Activated naive CD4-positive, alpha-beta T cell treated with anti-CD3 and anti-CD28 coated beads, Interleukin-2, amount 10 ng/mL, durations not matched to agents 7 days and 5 days (primary cell): ENCODE measurements around the gene C9.
"Not testable (repeated sequence)": the region's sequence is repeated elsewhere in the genome, so short reads cannot be mapped to it uniquely, and the experiment has no call there.

Source experiments
- CTCF ChIA-PET: fragments of 350-600 bp; sonication (Branson Sonifier 250); formaldehyde crosslinking; loops from one replicate; lab custom pipeline; 2021; ENCODE audit warnings: antibody characterized with exemption; lab: Charles Lee
- DNase-seq: peaks from one replicate; pipeline ENCODE4 v3.0.0-alpha.2; 2020
- H3K27ac Mint-ChIP-seq: one replicate; pipeline ENCODE4 v1.8.0; 2021; ENCODE audit warnings: mild to moderate bottlenecking, moderate library complexity, mixed read lengths
- H3K27me3 Mint-ChIP-seq: one replicate; pipeline ENCODE4 v1.8.0; 2021; ENCODE audit warnings: mild to moderate bottlenecking, mixed read lengths
- H3K36me3 Mint-ChIP-seq: one replicate; pipeline ENCODE4 v1.8.0; 2021; ENCODE audit warnings: mixed read lengths
- H3K4me1 Mint-ChIP-seq: one replicate; pipeline ENCODE4 v1.8.0; 2021; ENCODE audit warnings: mixed read lengths
- H3K4me3 Mint-ChIP-seq: one replicate; pipeline ENCODE4 v1.8.0; 2021; ENCODE audit warnings: mild to moderate bottlenecking, moderate library complexity, mixed read lengths
- H3K9me3 Mint-ChIP-seq: one replicate; pipeline ENCODE4 v1.8.0; 2021; ENCODE audit warnings: mixed read lengths

C9 gene

DNA sequence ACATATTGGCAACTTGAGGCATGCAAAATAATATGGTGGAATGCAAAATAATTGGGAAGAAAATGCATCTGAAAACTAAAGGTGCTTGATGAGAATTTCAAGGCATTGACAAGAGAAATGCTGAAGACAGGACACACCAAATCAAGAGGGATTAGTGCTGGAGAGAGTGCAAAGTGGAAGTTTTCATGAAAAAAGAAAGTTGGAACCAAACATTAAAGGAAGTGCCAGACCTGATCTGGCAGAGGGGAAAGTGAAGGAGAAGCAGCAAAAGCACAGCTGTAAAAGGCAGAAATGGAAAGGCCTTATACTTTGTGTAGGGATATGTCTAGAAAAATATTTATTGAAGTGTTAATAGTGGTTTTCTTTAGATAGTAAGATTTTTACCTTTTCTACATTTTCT is 109.6 kb downstream of the C9 start:
- peaks cover 8% of the 10 kb centered on the region for H3K4me1 Mint-ChIP-seq
- no peak for DNase-seq
- CTCF ChIA-PET: interaction anchor here (0.9 kb wide), 1 partner anchor 37 kb away, joined by 3 read pairs; no protein-coding TSS in a partner anchor
- peaks cover 1% of the 10 kb centered on the region for H3K36me3 Mint-ChIP-seq
- H3K27ac Mint-ChIP-seq: no peak overlapping the region
- H3K9me3 Mint-ChIP-seq: peaks cover 5% of the 10 kb centered on the region
- no peaks in the 10 kb centered on the region for H3K27me3 Mint-ChIP-seq
- no peak overlapping the region for H3K4me3 Mint-ChIP-seq

DNA sequence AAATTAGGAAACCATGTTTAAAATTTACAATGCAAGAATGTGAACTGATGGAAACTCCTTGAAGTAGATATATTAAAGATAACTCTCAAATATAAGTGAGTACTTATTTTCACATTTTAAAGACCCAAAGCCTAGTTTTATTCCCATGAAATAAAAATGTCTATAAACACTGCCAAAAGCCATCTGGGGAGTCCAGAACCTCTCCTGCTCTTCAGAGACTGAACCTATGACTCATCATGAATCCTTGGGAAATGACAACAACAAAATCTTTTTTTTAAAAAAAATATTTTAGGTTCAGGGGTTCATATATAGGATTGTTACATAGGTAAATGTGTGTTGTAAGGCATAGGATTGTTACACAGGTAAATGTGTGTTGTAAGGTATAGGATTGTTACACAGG is 111.1 kb downstream of the C9 start:
- H3K9me3 Mint-ChIP-seq: peaks cover 5% of the 10 kb centered on the region
- H3K4me3 Mint-ChIP-seq: no peak overlapping the region
- DNase-seq: no peak
- peaks cover 8% of the 10 kb centered on the region for H3K4me1 Mint-ChIP-seq
- H3K36me3 Mint-ChIP-seq: peaks cover 1% of the 10 kb centered on the region
- CTCF ChIA-PET: no interaction called here
- H3K27me3 Mint-ChIP-seq: no peaks in the 10 kb centered on the region
- H3K27ac Mint-ChIP-seq: no peak overlapping the region

DNA sequence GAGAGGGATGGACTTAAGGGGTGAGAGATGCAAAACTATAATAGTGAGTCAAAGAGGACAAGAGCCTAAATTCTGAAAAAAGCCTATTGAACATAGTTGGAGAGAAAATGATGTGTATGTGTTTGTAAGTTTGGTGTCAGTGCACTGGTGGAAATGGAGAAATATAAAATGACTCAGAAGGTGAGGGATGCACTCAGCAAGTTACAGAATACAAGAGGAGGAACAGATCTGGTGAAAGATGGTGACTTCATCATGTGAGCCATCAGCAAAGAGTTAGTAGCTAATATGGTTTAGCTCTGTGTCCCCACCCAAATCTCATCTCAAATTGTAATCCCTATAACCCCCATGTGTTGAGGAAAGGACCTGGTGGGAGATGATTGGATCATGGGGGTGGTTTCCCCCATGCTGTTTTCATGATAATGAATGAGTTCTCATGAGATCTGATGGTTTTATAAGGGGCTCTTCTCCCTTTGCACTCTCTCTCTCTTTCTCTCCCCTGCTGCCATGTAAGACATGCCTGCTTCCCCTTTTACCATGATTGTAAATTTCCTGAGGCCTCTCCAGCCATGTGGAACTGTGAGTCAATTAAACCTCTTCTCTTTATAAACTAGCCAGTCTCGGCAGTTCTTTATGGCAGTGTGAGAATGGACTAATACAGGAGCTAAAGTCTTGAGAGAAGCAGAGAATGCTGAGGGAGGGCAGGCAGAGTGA is 114.6 kb downstream of the C9 start:
- DNase-seq: no peak
- Mint-ChIP-seq H3K27me3 (no peaks in the 10 kb centered on the region), H3K27ac (no peak overlapping the region), H3K9me3 (peaks cover 8% of the 10 kb centered on the region), H3K4me3 (no peak overlapping the region), H3K36me3 (peaks cover 1% of the 10 kb centered on the region), H3K4me1 (no peaks in the 10 kb centered on the region)
- CTCF ChIA-PET: interaction anchor here (1.2 kb wide), 1 partner anchor 32 kb away, joined by 4 read pairs; no protein-coding TSS in a partner anchor

DNA sequence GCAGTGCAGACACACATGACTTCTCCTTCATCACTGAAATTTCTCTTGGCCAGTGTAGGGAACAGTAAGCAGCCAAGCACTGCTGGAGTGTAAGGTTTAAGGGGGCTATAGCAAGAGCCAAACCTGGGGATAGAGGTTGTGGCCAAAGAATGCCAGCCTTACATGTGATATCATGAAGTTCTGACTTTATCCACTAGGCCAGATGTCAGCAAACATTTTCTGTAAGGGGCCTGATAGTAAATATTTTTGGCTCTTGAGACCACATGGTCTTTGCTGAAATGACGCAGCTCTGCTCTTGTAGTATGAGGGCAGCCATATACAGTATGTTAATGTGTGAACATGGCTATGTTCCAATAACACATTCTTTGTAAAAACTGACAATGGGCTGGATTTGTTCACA is 115.2 kb downstream of the C9 start:
- H3K4me1 Mint-ChIP-seq: no peaks in the 10 kb centered on the region
- H3K36me3 Mint-ChIP-seq: peaks cover 1% of the 10 kb centered on the region
- no peak overlapping the region for H3K27ac Mint-ChIP-seq
- CTCF ChIA-PET: interaction anchor here (1.2 kb wide), 1 partner anchor 31 kb away, joined by 4 read pairs; no protein-coding TSS in a partner anchor
- no peak overlapping the region for H3K4me3 Mint-ChIP-seq
- no peak for DNase-seq
- H3K27me3 Mint-ChIP-seq: no peaks in the 10 kb centered on the region
- peaks cover 8% of the 10 kb centered on the region for H3K9me3 Mint-ChIP-seq

DNA sequence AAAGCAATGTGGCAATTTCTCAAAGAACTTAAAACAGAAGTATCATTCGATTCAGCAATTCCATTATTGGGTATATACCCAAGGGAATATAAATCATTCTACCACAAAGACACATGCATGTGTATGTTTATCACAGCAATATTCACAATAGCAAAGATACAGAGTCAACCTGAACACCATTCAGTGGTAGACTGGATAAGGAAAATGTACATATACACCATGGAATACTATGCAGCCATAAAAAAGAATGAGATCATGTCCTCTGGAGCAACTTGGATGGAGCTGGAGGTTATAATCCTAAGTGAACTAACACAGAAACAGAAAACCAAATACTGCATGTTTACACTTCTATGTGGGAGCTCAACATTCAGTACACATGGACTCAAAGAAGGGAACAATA is 123.5 kb downstream of the C9 start:
- CTCF ChIA-PET: no interaction called here

DNA sequence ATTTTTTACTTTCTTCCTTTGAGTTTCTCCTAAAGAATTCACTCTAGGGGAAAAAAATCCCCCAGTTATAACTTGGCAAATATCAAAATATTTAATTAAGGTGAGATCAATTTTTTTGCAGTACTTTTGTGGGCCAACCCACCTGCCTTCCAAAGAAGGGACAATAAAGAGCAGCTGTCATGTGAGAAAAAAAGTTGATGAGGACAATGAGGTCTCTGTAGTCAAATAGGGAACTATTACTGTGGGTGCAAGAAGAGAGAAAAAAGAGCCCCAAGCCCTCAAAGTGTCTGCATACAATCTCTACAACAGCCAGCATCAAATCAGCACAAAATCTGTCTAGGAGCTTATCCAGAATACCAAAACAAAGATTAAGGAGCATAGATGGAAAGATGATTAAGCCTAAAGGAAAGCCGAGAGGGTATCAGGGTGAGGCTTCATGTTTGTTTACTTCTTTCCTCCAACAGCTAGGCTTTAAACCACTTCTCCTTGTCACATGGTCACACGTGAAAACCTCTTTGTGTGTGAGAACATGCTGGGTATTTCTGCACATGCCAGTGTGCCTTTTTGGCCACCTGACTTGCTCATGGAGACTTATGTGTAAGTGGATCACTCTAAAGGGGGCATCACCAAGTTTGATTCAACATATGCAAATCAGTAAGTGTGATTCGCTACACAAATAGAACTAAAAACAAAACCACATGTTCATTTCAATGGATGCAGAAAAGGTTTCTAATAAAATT is 125.8 kb downstream of the C9 start:
- H3K27me3 Mint-ChIP-seq: no peaks in the 10 kb centered on the region
- no peak overlapping the region for H3K4me3 Mint-ChIP-seq
- peaks cover 12% of the 10 kb centered on the region for H3K9me3 Mint-ChIP-seq
- H3K4me1 Mint-ChIP-seq: no peaks in the 10 kb centered on the region
- no peaks in the 10 kb centered on the region for H3K36me3 Mint-ChIP-seq
- DNase-seq: no peak
- CTCF ChIA-PET: interaction anchor here (0.6 kb wide), 1 partner anchor 275 kb away, joined by 3 read pairs; no protein-coding TSS in a partner anchor
- no peak overlapping the region for H3K27ac Mint-ChIP-seq

More for the DNA sequence above, 123.5 kb downstream of the C9 start:
- DNase-seq: no peak
- no peaks in the 10 kb centered on the region for H3K27me3 Mint-ChIP-seq
- no peak overlapping the region for H3K4me3 Mint-ChIP-seq
- peaks cover 14% of the 10 kb centered on the region for H3K9me3 Mint-ChIP-seq
- no peaks in the 10 kb centered on the region for H3K36me3 Mint-ChIP-seq
- no peak overlapping the region for H3K27ac Mint-ChIP-seq
- H3K4me1 Mint-ChIP-seq: no peaks in the 10 kb centered on the region

DNA sequence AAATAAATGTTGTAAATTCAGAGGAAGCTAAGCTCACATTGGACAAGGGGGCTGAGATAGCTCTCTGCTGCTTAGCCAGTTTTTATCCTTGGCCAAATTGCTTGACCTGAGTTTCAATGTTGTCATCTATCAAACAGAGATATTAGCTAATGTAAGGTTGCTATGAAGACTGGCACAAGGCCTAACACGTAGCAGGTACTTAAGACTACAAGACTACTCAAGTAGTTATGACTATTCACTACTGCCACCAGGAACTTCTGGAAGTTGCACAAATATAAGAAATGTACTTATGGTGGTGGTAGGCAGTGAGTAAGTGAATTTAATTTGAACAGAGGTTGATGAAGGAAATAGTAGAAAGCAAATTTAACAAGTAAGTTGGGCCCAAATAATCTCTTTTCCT is 127.6 kb downstream of the C9 start:
- CTCF ChIA-PET: interaction anchor here (0.5 kb wide), 1 partner anchor 120 kb away, joined by 3 read pairs; no protein-coding TSS in a partner anchor
- Mint-ChIP-seq H3K4me1 (peaks cover 9% of the 10 kb centered on the region), H3K27ac (no peak overlapping the region), H3K4me3 (no peak overlapping the region), H3K36me3 (no peaks in the 10 kb centered on the region), H3K9me3 (peaks cover 9% of the 10 kb centered on the region), H3K27me3 (no peaks in the 10 kb centered on the region)
- no peak for DNase-seq

DNA sequence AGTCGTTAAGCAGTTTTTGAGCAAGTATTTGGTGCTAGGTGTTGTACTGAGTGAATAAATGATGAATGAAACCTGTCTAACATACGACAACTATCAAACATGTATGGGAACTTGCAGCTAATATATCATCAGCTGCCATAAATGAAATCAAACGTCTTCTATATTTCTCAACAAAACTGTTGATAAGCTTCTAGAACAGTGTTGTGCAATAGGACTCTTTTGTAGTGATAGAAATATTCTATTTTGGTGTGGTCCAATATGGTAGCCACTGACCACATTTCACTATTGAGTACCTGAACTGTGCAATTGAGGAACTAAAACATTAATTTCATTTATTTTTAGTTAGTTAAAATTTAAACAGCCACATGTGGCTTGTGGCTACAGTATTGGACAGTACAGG is 128.6 kb downstream of the C9 start:
- DNase-seq: no peak
- no peaks in the 10 kb centered on the region for H3K27me3 Mint-ChIP-seq
- peaks cover 14% of the 10 kb centered on the region for H3K4me1 Mint-ChIP-seq
- no peak overlapping the region for H3K4me3 Mint-ChIP-seq
- no peak overlapping the region for H3K27ac Mint-ChIP-seq
- H3K36me3 Mint-ChIP-seq: no peaks in the 10 kb centered on the region
- peaks cover 6% of the 10 kb centered on the region for H3K9me3 Mint-ChIP-seq
- CTCF ChIA-PET: interaction anchor here (0.9 kb wide), 1 partner anchor 18 kb away, joined by 4 read pairs; no protein-coding TSS in a partner anchor

DNA sequence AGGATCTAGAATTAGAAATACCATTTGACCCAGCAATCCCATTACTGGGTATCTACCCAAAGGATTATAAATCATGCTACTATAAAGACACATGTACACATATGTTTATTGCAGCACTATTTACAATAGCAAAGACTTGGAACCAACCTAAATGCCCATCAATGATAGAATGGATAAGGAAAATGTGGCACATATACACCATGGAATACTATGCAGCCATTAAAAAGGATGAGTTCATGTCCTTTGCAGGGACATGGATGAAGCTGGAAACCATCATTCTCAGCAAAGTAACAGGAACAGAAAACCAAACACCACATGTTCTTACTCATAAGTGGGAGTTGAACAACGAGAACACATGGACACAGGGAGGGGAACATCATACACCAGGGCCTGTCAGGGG is 129.8 kb downstream of the C9 start:
- H3K4me1 Mint-ChIP-seq: peaks cover 14% of the 10 kb centered on the region
- CTCF ChIA-PET: interaction anchor here (0.6 kb wide), 1 partner anchor 17 kb away, joined by 3 read pairs; no protein-coding TSS in a partner anchor
- not testable (repeated sequence) for H3K27ac Mint-ChIP-seq

More for the DNA sequence above, 129.8 kb downstream of the C9 start:
- H3K9me3 Mint-ChIP-seq, DNase-seq, H3K36me3 Mint-ChIP-seq, H3K4me3 Mint-ChIP-seq, H3K27me3 Mint-ChIP-seq: not testable (repeated sequence)
